AG10803 (cell line): Measurements from ENCODE around the gene APBA3.

Source experiments
- DNase-seq: peaks from one replicate; pipeline ENCODE4 v3.0.0; 2010; ENCODE audit warnings: low read depth
- H3K4me3 ChIP-seq: 2 replicates; pipeline ENCODE4 v1.5.1; 2011; ENCODE audit warnings: mild to moderate bottlenecking, low read length, control low read depth
- CTCF ChIP-seq: conservative IDR thresholded peaks from 2 replicates; pipeline ENCODE4 v1.5.1; 2011; ENCODE audit warnings: mild to moderate bottlenecking, low read length, control low read depth, inconsistent platforms

Gene APBA3

GRCh38 chr19:3781603-3782002 lies 20.1 kb upstream of the APBA3 start:
- no peak overlapping the region for H3K4me3 ChIP-seq
- no peak for DNase-seq
- TF ChIP-seq CTCF: no peak

GRCh38 chr19:3780786-3781304 lies 19.4 kb upstream of the APBA3 start:
- no peak overlapping the region for H3K4me3 ChIP-seq
- TF ChIP-seq CTCF: no peak
- no peak for DNase-seq

- no peak for DNase-seq
- no peak for TF ChIP-seq CTCF
- no peak overlapping the region for H3K4me3 ChIP-seq
Measured at GRCh38 chr19:3778899-3779723, 17.6 kb upstream of the APBA3 start.

GRCh38 chr19:3778104-3778867 lies 16.8 kb upstream of the APBA3 start:
- H3K4me3 ChIP-seq: no peak overlapping the region
- no peak for TF ChIP-seq CTCF

GRCh38 chr19:3776479-3777040 lies 15.1 kb upstream of the APBA3 start:
- H3K4me3 ChIP-seq: no peak overlapping the region
- TF ChIP-seq CTCF: no peak
- DNase-seq: no peak

More at GRCh38 chr19:3778104-3778867, 16.8 kb upstream of the APBA3 start:
- DNase-seq: no peak

- no peak for DNase-seq
- no peak overlapping the region for H3K4me3 ChIP-seq
- no peak for TF ChIP-seq CTCF
Measured at GRCh38 chr19:3775831-3776230, 14.3 kb upstream of the APBA3 start.
